Upper lobe of left lung (tissue), 4 donors: Measurements from ENCODE around the gene MRPL40.

Source experiments
- POLR2A ChIP-seq, 4 donors: fragments of 450-650 bp; IDR thresholded peaks; one replicate each; pipeline ENCODE4 v1.5.1; 2016 to 2017; ENCODE audit warnings: antibody characterized with exemption in 4 of 4, mild to moderate bottlenecking in 2 of 4
- TF ChIP-seq, protein P1 (sequence below), 6 experiments: fragments of 450-650 bp in 4 of 6; fragments of 200-600 bp in 2 of 6; sonication (generic) in 2 of 6; IDR thresholded peaks; one replicate each; pipeline ENCODE4 v1.5.1; 2016 to 2019; ENCODE audit warnings: antibody characterized with exemption in 6 of 6

DNA sequence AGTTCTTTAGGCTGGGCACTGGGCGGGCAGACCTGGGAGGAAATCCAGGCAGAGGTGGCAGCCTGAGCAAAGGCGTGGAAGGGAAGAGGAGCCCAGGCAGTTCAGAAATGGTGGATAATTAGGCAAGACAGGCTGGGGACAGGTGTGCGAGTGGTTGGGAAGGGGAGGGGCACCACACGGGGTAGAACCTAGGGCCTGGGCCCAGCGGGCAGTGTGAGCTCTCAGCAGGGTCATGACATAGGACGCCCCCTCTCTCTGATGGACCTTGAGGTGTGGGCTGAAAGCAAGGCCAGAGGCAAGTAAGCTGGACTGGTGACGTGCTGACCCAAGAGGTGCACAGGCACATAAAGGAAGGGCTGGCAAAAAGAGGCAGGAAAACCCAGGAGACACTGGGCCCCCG lies 39.9 kb downstream of the MRPL40 start:
- TF ChIP-seq POLR2A (IDR thresholded peaks at IDR 0.05): no peak
- TF ChIP-seq, protein P1, sequence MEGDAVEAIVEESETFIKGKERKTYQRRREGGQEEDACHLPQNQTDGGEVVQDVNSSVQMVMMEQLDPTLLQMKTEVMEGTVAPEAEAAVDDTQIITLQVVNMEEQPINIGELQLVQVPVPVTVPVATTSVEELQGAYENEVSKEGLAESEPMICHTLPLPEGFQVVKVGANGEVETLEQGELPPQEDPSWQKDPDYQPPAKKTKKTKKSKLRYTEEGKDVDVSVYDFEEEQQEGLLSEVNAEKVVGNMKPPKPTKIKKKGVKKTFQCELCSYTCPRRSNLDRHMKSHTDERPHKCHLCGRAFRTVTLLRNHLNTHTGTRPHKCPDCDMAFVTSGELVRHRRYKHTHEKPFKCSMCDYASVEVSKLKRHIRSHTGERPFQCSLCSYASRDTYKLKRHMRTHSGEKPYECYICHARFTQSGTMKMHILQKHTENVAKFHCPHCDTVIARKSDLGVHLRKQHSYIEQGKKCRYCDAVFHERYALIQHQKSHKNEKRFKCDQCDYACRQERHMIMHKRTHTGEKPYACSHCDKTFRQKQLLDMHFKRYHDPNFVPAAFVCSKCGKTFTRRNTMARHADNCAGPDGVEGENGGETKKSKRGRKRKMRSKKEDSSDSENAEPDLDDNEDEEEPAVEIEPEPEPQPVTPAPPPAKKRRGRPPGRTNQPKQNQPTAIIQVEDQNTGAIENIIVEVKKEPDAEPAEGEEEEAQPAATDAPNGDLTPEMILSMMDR (IDR thresholded peaks at IDR 0.05): no peak
